K562 (cell line): ENCODE results near the gene LIPT2. TPM values are rescaled to one million over a fixed set of nuclear protein-coding genes. Genes with fewer than 3 reads are reported as not detected.

Experiments used
- LEF1 ChIP-seq: fragments of 450-650 bp; IDR thresholded peaks from 2 replicates; pipeline ENCODE4 v1.6.1; 2016; ENCODE audit warnings: mild to moderate bottlenecking
- MCM5 ChIP-seq: fragments of 450-650 bp; IDR thresholded peaks from 2 replicates; pipeline ENCODE4 v1.6.1; 2016; ENCODE audit warnings: low read depth
- MYBL2 ChIP-seq, 2 experiments: fragments of 450-650 bp in 1 of 2; sonication (generic) in 1 of 2; formaldehyde crosslinking in 1 of 2; IDR thresholded peaks; 2 replicates each; pipeline versions ENCODE4 v1.6.1 to v1.8.1; 2017 to 2022; ENCODE audit warnings: borderline replicate concordance in 1 of 2, inconsistent platforms in 1 of 2, low read depth in 1 of 2, mild to moderate bottlenecking in 1 of 2, missing genetic modification reagents in 1 of 2, moderate library complexity in 1 of 2
- NFE2L1 ChIP-seq: fragments of 450-650 bp; IDR thresholded peaks from 2 replicates; pipeline ENCODE4 v1.6.1; 2016; ENCODE audit warnings: missing genetic modification characterization, low read depth, mild to moderate bottlenecking, missing compliant biosample characterization, moderate library complexity, borderline replicate concordance
- PCBP1 ChIP-seq: fragments of 200-400 bp; formaldehyde crosslinking; IDR thresholded peaks from 2 replicates; pipeline ENCODE4 v1.6.1; 2018; ENCODE audit warnings: mild to moderate bottlenecking, low read depth, low read length; ENCODE audit not compliant: poor library complexity, severe bottlenecking
- RB1 ChIP-seq: fragments of 450-650 bp; IDR thresholded peaks from 2 replicates; pipeline ENCODE4 v1.6.1; 2017; ENCODE audit warnings: low read depth, mild to moderate bottlenecking
- RBM34 ChIP-seq: fragments of 200-400 bp; formaldehyde crosslinking; IDR thresholded peaks from 2 replicates; pipeline ENCODE4 v1.6.1; 2018; ENCODE audit warnings: low read length, borderline replicate concordance; ENCODE audit not compliant: insufficient read depth
- SAFB2 ChIP-seq: fragments of 200-400 bp; formaldehyde crosslinking; IDR thresholded peaks from 2 replicates; pipeline ENCODE4 v1.6.1; 2018; ENCODE audit warnings: borderline replicate concordance, low read length, low read depth, moderate library complexity; ENCODE audit not compliant: severe bottlenecking
- SMARCB1 ChIP-seq: IDR thresholded peaks from 2 replicates; pipeline ENCODE4 v1.6.1; 2011; ENCODE audit warnings: improper control_type of control experiment, low read depth; ENCODE audit not compliant: insufficient read length
- SNIP1 ChIP-seq: fragments of 450-650 bp; IDR thresholded peaks from 2 replicates; pipeline ENCODE4 v1.7.1; 2017; ENCODE audit warnings: low read depth, mild to moderate bottlenecking
- SREBF1 ChIP-seq: fragments of 150-350 bp; IDR thresholded peaks from 2 replicates; pipeline ENCODE4 v1.6.1; 2014; ENCODE audit warnings: antibody characterized with exemption, low read depth, low read length, borderline replicate concordance
- TEAD2 ChIP-seq: fragments of 450-650 bp; IDR thresholded peaks from 2 replicates; pipeline ENCODE4 v1.6.1; 2016; ENCODE audit warnings: missing genetic modification characterization, control low read depth, missing compliant biosample characterization
- ZFX ChIP-seq: sonication (generic); formaldehyde crosslinking; IDR thresholded peaks from 2 replicates; pipeline ENCODE4 v1.8.0; 2022; ENCODE audit warnings: mild to moderate bottlenecking, missing genetic modification reagents, moderate library complexity
- ZNF316 ChIP-seq: fragments of 450-650 bp; IDR thresholded peaks from 2 replicates; pipeline ENCODE4 v1.6.1; 2016
- polyA plus RNA-seq, 8 experiments: library from polyadenylated mRNA; depleted of rRNA in 4 of 8; stranded (reverse) in 5 of 8; unstranded in 3 of 8; fragments of >200 nt; fragmentation: Nextera tagmentation in 2 of 8; fragmentation: Illumina TruSeq in 1 of 8; extraction: Ambion mirVana in 2 of 8; extraction: Trizol in 1 of 8; gene quantifications; 2 replicates each; pipeline versions ENCODE4 v1.2.1 to v1.2.3, GENCODE V29; 2011 to 2014; ENCODE audit warnings: inconsistent platforms in 1 of 8, missing spikeins in 1 of 8
- total RNA-seq, 7 experiments: library from RNA; depleted of rRNA in 6 of 7; stranded (reverse); fragments of >200 nt in 6 of 7; fragmentation: Illumina TruSeq in 2 of 7; extraction: Trizol in 2 of 7; gene quantifications; 2 replicates each; pipeline versions ENCODE4 v1.2.1 to v1.2.3, GENCODE V29; 2011 to 2021; ENCODE audit warnings: low replicate concordance in 1 of 7
- TF ChIP-seq, protein P1 (sequence below), 2 experiments: fragments of 450-650 bp in 1 of 2; sonication (generic) in 1 of 2; formaldehyde crosslinking in 1 of 2; IDR thresholded peaks; 2 replicates each; pipeline versions ENCODE4 v1.7.1 to v1.9.0; 2016 to 2022; ENCODE audit warnings: inconsistent platforms in 1 of 2, mild to moderate bottlenecking in 1 of 2, missing genetic modification reagents in 1 of 2
- TF ChIP-seq, protein P2 (sequence below), 2 experiments: IDR thresholded peaks in 1 of 2; conservative IDR thresholded peaks in 1 of 2; 2 replicates each; pipeline ENCODE4 v1.6.1; 2016; ENCODE audit warnings: low read depth in 2 of 2, mild to moderate bottlenecking in 1 of 2, missing compliant biosample characterization in 1 of 2, missing genetic modification characterization in 1 of 2, moderate library complexity in 1 of 2

LIPT2 gene
- total and polyA plus RNA-seq, 9 of the 15 experiments (the other 6 are each of a cell fraction or from before 2014, with no cell fraction given) = 1.00 to 5.2 (median 3.5) TPM

DNA sequence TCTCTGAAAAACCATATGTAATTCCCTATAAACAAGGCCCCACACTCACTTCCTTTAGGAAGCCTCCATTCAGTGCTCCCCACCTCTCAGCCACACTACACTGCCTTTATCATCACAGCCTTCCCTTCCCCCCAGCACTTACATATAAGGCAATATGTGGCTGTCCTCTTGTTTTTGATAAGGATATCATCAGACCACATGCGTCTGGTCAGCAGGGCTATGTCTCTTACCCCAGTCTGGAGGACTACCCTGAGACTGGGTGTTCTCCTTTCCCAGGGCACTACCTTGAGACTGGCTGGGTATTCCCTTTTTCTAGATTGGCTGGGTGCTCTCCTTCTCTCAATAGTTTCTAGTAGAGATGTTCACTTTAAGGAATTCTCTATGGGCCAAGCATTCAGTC lies 33.9 kb downstream of the LIPT2 start (continued):
- TF ChIP-seq, protein P1, sequence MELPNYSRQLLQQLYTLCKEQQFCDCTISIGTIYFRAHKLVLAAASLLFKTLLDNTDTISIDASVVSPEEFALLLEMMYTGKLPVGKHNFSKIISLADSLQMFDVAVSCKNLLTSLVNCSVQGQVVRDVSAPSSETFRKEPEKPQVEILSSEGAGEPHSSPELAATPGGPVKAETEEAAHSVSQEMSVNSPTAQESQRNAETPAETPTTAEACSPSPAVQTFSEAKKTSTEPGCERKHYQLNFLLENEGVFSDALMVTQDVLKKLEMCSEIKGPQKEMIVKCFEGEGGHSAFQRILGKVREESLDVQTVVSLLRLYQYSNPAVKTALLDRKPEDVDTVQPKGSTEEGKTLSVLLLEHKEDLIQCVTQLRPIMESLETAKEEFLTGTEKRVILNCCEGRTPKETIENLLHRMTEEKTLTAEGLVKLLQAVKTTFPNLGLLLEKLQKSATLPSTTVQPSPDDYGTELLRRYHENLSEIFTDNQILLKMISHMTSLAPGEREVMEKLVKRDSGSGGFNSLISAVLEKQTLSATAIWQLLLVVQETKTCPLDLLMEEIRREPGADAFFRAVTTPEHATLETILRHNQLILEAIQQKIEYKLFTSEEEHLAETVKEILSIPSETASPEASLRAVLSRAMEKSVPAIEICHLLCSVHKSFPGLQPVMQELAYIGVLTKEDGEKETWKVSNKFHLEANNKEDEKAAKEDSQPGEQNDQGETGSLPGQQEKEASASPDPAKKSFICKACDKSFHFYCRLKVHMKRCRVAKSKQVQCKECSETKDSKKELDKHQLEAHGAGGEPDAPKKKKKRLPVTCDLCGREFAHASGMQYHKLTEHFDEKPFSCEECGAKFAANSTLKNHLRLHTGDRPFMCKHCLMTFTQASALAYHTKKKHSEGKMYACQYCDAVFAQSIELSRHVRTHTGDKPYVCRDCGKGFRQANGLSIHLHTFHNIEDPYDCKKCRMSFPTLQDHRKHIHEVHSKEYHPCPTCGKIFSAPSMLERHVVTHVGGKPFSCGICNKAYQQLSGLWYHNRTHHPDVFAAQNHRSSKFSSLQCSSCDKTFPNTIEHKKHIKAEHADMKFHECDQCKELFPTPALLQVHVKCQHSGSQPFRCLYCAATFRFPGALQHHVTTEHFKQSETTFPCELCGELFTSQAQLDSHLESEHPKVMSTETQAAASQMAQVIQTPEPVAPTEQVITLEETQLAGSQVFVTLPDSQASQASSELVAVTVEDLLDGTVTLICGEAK (IDR thresholded peaks at IDR 0.05) = no peak
- TF ChIP-seq, protein P1 (CRISPR knock-in tag; IDR thresholded peaks at IDR 0.05) = no peak
- TF ChIP-seq, protein P2, sequence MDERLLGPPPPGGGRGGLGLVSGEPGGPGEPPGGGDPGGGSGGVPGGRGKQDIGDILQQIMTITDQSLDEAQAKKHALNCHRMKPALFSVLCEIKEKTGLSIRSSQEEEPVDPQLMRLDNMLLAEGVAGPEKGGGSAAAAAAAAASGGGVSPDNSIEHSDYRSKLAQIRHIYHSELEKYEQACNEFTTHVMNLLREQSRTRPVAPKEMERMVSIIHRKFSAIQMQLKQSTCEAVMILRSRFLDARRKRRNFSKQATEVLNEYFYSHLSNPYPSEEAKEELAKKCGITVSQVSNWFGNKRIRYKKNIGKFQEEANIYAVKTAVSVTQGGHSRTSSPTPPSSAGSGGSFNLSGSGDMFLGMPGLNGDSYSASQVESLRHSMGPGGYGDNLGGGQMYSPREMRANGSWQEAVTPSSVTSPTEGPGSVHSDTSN (CRISPR knock-in tag; IDR thresholded peaks at IDR 0.05; ENCODE audit: low read depth) = no peak
- TF ChIP-seq, protein P2 (tag; conservative IDR thresholded peaks at IDR 0.05; ENCODE audit: low read depth) = no peak
- no peak for TF ChIP-seq NFE2L1
- no peak for TF ChIP-seq ZFX (CRISPR knock-in tag)
- TF ChIP-seq SAFB2 = no peak
- no peak for TF ChIP-seq SREBF1
- TF ChIP-seq RB1 = no peak
- TF ChIP-seq SNIP1 = no peak
- TF ChIP-seq SMARCB1 = no peak
- no peak for TF ChIP-seq PCBP1
- no peak for TF ChIP-seq MYBL2 (IDR thresholded peaks at IDR 0.05; ENCODE audit: low read depth)
- TF ChIP-seq MYBL2 (CRISPR knock-in tag; IDR thresholded peaks at IDR 0.05; ENCODE audit: borderline replicate concordance) = no peak
- no peak for TF ChIP-seq RBM34
- TF ChIP-seq TEAD2 (tag) = no peak
- TF ChIP-seq LEF1 = peak; percentile 82
- TF ChIP-seq MCM5 = no peak
- TF ChIP-seq ZNF316 = no peak
